ENCODE measurements around the gene EML1. TPM values are rescaled to one million over a fixed set of nuclear protein-coding genes. Genes with fewer than 3 reads are reported as not detected.

The EML1 gene
- total RNA-seq, 2 experiments from 2014 or later, result not detected

- Histone ChIP-seq H3K27ac (ENCODE audit: low read depth, low read length, poor library complexity, severe bottlenecking) (no peak overlapping the region), H4K20me1 (ENCODE audit: insufficient read depth, low read length) (no peaks in the 10 kb centered on the region), H3K79me2 (ENCODE audit: insufficient read depth, low read depth, low read length) (no peaks in the 10 kb centered on the region), H3K4me2 (ENCODE audit: low read length) (no peak overlapping the region), H3K4me3 (ENCODE audit: low read depth, low read length, poor library complexity, severe bottlenecking) (no peak overlapping the region), H2AFZ (ENCODE audit: low read length) (no peak overlapping the region), H3K9me2 (ENCODE audit: insufficient read depth, low read length) (no peaks in the 10 kb centered on the region), H3K4me1 (ENCODE audit: insufficient read depth, low read length, poor library complexity, severe bottlenecking) (no peaks in the 10 kb centered on the region), H3K9me3 (ENCODE audit: low read length) (no peaks in the 10 kb centered on the region; the same call in 1 of the 2 replicates), H3K36me3 (ENCODE audit: insufficient read depth, low read length) (no peaks in the 10 kb centered on the region)
- no peak for DNase-seq (ENCODE audit: low spot score)
- no TSS peak for BruUV-seq (replicated peaks)
- CTCF ChIA-PET (ENCODE audit: unreplicated experiment), result no interaction called here
- POLR2A ChIA-PET, result no interaction called here
- TF ChIP-seq EZH2phosphoT487 (IDR thresholded peaks at IDR 0.05; ENCODE audit: borderline replicate concordance, low read depth, low read length), result no peak
- TF ChIP-seq CTCF (conservative IDR thresholded peaks at IDR 0.05; ENCODE audit: low read length), result no peak
- intact Hi-C loops (cut with micrococcal nuclease; ENCODE audit: unreplicated experiment), result no loop called here
These were observed 57.5 kb downstream of the EML1 start for GRCh38 chr14:99850709-99851108.

- no peak for DNase-seq (ENCODE audit: low spot score)
- Histone ChIP-seq H3K9me3 (ENCODE audit: low read length) (no peaks in the 10 kb centered on the region), H3K27ac (ENCODE audit: low read depth, low read length, poor library complexity, severe bottlenecking) (no peak overlapping the region), H4K20me1 (ENCODE audit: insufficient read depth, low read length) (no peaks in the 10 kb centered on the region), H3K79me2 (ENCODE audit: insufficient read depth, low read depth, low read length) (no peaks in the 10 kb centered on the region), H3K36me3 (ENCODE audit: insufficient read depth, low read length) (no peaks in the 10 kb centered on the region), H3K4me2 (ENCODE audit: low read length) (no peak overlapping the region), H3K9me2 (ENCODE audit: insufficient read depth, low read length) (no peaks in the 10 kb centered on the region), H3K4me3 (ENCODE audit: low read depth, low read length, poor library complexity, severe bottlenecking) (no peak overlapping the region), H2AFZ (ENCODE audit: low read length) (no peak overlapping the region), H3K4me1 (ENCODE audit: insufficient read depth, low read length, poor library complexity, severe bottlenecking) (no peaks in the 10 kb centered on the region)
- CTCF ChIA-PET (ENCODE audit: unreplicated experiment), result no interaction called here
- intact Hi-C loops (cut with micrococcal nuclease; ENCODE audit: unreplicated experiment), result no loop called here
- BruUV-seq (replicated peaks), result no TSS peak
- POLR2A ChIA-PET, result interaction anchor here (0.6 kb wide), 1 partner anchor 10 kb away, joined by 3 read pairs; no protein-coding TSS in a partner anchor
- TF ChIP-seq EZH2phosphoT487 (IDR thresholded peaks at IDR 0.05; ENCODE audit: borderline replicate concordance, low read depth, low read length), result no peak
- TF ChIP-seq CTCF (conservative IDR thresholded peaks at IDR 0.05; ENCODE audit: low read length), result no peak
These were observed 59.4 kb downstream of the EML1 start for GRCh38 chr14:99852578-99852977.

- no peak overlapping the region for H2AFZ ChIP-seq (ENCODE audit: low read length)
- H3K4me2 ChIP-seq (ENCODE audit: low read length), result no peak overlapping the region
- CTCF ChIA-PET (ENCODE audit: unreplicated experiment), result no interaction called here
- no peaks in the 10 kb centered on the region for H3K79me2 ChIP-seq (ENCODE audit: insufficient read depth, low read depth, low read length)
- no peak for TF ChIP-seq CTCF (conservative IDR thresholded peaks at IDR 0.05; ENCODE audit: low read length)
- H4K20me1 ChIP-seq (ENCODE audit: insufficient read depth, low read length), result no peaks in the 10 kb centered on the region
- H3K9me3 ChIP-seq (ENCODE audit: low read length), result no peaks in the 10 kb centered on the region
- no peak overlapping the region for H3K4me3 ChIP-seq (ENCODE audit: low read depth, low read length, poor library complexity, severe bottlenecking)
- no TSS peak for BruUV-seq (replicated peaks)
- no peaks in the 10 kb centered on the region for H3K36me3 ChIP-seq (ENCODE audit: insufficient read depth, low read length)
- no peak for DNase-seq (ENCODE audit: low spot score)
- POLR2A ChIA-PET, result interaction anchor here (0.6 kb wide), 1 partner anchor 9 kb away, joined by 3 read pairs; no protein-coding TSS in a partner anchor
- no peak overlapping the region for H3K27ac ChIP-seq (ENCODE audit: low read depth, low read length, poor library complexity, severe bottlenecking)
- H3K9me2 ChIP-seq (ENCODE audit: insufficient read depth, low read length), result no peaks in the 10 kb centered on the region
- intact Hi-C loops (cut with micrococcal nuclease; ENCODE audit: unreplicated experiment), result no loop called here
- H3K4me1 ChIP-seq (ENCODE audit: insufficient read depth, low read length, poor library complexity, severe bottlenecking), result no peaks in the 10 kb centered on the region
These were observed 60.0 kb downstream of the EML1 start for GRCh38 chr14:99853206-99853605.
